GM23248 (cell line): ENCODE measurements around the gene RABGAP1L.
"Not testable (repeated sequence)": the region's sequence is repeated elsewhere in the genome, so short reads cannot be mapped to it uniquely, and the experiment has no call there.

Experiments
- EZH2 ChIP-seq: fragments of 200-600 bp; sonication (generic); IDR thresholded peaks from 2 replicates; pipeline ENCODE4 v1.6.1; 2018; ENCODE audit warnings: antibody characterized with exemption, mild to moderate bottlenecking; ENCODE audit not compliant: insufficient read depth, poor library complexity, severe bottlenecking
- EZH2phosphoT487 ChIP-seq: fragments of 200-600 bp; sonication (generic); IDR thresholded peaks from 2 replicates; pipeline ENCODE4 v1.6.1; 2018; ENCODE audit warnings: antibody characterized with exemption, moderate library complexity, mild to moderate bottlenecking, low read depth; ENCODE audit not compliant: insufficient read depth

DNA sequence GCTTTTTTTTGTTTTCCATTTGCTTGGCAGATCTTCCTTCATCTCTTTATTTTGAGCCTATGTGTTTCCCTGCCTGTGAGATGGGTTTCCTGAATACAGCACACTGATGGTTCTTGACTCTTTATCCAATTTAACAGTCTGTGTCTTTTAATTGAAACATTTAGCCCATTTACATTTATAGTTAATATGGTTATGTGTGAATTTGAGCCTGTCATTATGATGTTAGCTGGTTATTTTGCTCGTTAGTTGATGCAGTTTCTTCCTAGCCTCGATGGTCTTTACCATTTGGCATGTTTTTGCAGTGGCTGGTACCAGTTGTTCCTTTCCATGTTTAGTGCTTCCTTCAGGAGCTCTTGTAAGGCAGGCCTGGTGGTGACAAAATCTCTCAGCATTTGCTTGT is 384.1 kb downstream of the RABGAP1L start:
- not testable (repeated sequence) for TF ChIP-seq EZH2phosphoT487, EZH2
